ENCODE results near the gene TXNDC15.
"Not testable (repeated sequence)": the region's sequence is repeated elsewhere in the genome, so short reads cannot be mapped to it uniquely, and the experiment has no call there.

The TXNDC15 gene, protein sequence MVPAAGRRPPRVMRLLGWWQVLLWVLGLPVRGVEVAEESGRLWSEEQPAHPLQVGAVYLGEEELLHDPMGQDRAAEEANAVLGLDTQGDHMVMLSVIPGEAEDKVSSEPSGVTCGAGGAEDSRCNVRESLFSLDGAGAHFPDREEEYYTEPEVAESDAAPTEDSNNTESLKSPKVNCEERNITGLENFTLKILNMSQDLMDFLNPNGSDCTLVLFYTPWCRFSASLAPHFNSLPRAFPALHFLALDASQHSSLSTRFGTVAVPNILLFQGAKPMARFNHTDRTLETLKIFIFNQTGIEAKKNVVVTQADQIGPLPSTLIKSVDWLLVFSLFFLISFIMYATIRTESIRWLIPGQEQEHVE

DNA sequence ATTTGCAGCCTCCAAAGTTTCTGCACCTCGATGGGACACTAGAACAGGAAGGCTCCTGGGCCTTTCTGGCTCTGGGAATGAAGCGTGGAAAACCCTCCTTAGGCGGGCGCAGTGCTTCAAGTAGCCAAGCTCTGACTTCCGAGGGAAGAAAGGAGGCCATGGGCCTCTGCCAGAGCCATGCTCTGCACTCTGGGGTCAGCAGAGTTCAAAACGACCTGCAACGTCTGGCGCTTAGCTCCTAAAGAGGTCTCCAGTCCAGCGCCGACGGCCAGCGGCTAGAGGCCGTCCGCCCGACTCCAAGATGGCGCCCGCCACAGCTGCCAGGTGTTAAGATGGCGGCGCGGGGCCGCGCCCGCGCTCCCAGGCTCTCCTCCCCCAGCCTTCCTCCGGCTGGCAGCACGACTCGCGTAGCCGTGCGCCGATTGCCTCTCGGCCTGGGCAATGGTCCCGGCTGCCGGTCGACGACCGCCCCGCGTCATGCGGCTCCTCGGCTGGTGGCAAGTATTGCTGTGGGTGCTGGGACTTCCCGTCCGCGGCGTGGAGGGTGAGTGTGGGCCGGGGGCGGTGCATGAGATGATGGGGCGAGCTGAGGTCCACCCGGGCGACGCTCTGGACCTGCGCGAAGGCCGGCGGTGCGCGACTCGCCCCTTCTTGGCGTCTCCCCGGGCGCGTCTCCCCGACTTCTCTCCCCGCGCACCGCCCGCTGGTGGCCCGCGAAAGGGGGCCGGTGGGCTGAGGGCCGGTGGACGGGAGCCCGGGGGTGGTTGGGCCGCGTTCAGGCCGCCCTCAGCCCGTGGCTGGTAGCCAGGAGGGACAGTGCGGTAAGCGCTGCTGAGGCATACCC is at the start of gene TXNDC15:
TXNDC15 (plus strand) TSS at position 385 of the 844 bp plus-strand sequence; CDS start at position 442, 57 bp downstream.
- H3K27ac Mint-ChIP-seq: peak within 1 kb of the TSS; percentile 99
- no peaks in the 10 kb centered on the region for H3K9me3 Mint-ChIP-seq
- peaks cover 33% of the 10 kb centered on the region for H3K4me1 Mint-ChIP-seq (ENCODE audit: low read depth)
- H3K36me3 Mint-ChIP-seq (ENCODE audit: low read depth): peaks cover 22% of the 10 kb centered on the region
- H3K27me3 Mint-ChIP-seq (ENCODE audit: low read depth): no peaks in the 10 kb centered on the region
- peak within 1 kb of the TSS; percentile 98 for H3K4me3 Mint-ChIP-seq
- DNase-seq (ENCODE audit: low spot score): peak; percentile 85

DNA sequence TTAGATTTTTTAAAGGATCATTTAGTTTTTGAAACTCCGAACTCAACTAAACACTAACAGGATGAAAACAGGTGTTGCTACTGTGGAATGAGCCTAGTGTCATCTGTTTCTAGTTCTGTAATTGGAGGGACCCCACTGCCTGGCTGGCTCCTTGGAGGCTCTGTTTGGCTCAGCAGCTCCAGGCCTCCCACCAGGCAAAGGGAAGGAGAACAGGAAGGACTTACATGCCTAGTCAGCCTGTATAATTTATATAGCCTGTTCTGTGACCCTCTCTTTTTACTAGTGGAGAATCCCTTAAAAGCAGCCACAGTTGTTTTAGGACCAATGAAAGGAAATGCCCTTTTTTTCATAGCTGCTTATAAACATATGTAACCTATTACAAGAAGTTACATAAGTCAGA is 49.5 kb upstream of the TXNDC15 start:
- no peak overlapping the region for H3K27ac Mint-ChIP-seq
- peaks cover 45% of the 10 kb centered on the region for H3K36me3 Mint-ChIP-seq (ENCODE audit: low read depth)
- no peak for DNase-seq (ENCODE audit: low spot score)
- H3K4me1 Mint-ChIP-seq (ENCODE audit: low read depth): no peaks in the 10 kb centered on the region
- H3K27me3 Mint-ChIP-seq (ENCODE audit: low read depth): no peaks in the 10 kb centered on the region
- no peak overlapping the region for H3K4me3 Mint-ChIP-seq
- no peaks in the 10 kb centered on the region for H3K9me3 Mint-ChIP-seq

DNA sequence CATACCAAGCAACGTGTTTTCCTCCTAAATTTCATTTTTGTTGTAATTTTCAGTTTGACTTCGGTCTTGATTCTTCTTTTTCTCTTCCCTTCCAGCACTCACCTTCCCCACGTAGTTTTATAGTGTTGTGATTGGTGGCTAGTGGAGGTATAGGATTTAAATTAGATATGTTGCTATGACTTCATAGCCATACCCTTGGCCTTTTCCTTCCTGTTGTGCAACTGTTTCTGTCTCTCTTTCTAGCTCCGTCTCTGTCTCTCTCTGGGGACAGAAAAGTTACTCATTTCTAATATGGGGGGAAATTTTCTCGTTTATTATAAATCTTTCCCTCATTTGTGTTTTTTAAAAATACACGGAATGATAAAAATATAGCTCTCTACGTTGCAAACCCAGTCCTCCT is 49.0 kb upstream of the TXNDC15 start:
- no peak for DNase-seq (ENCODE audit: low spot score)
- Mint-ChIP-seq H3K27me3 (ENCODE audit: low read depth) (no peaks in the 10 kb centered on the region), H3K9me3 (no peaks in the 10 kb centered on the region), H3K27ac (no peak overlapping the region), H3K36me3 (ENCODE audit: low read depth) (peaks cover 42% of the 10 kb centered on the region), H3K4me1 (ENCODE audit: low read depth) (no peaks in the 10 kb centered on the region), H3K4me3 (no peak overlapping the region)

DNA sequence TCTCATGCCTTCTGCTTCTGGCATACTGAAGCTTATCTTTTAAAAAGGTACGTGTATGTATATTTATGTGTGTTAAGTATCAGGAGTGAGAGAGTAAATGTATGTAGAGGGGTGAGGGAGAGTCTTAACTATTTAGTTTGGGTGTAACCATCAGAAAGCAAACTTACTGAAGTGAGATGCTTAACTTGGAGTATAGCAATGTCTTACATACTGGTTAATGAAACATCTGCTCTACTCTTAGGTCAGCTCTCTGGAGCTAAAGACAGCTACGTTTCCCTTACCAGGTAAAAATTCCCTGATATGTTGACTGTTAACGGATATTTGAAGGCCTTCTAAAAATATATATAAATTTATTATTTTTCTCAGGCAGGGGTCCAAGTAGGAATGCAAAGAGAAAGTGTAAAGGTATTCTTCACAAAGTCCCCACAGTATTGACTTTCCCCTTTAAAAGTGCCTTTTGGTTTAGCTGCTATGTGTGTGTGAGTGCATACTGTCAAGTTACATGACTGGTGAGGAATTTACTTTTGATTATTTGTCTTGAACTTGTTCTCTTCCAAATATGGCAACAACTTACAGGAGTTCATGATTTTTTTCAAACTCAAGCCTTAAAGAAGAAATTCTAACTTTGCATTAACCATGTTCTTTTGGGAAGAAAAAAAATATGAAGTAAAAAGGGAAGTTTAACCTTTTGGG is 40.7 kb upstream of the TXNDC15 start:
- no peak overlapping the region for H3K27ac Mint-ChIP-seq
- no peaks in the 10 kb centered on the region for H3K9me3 Mint-ChIP-seq
- no peaks in the 10 kb centered on the region for H3K27me3 Mint-ChIP-seq (ENCODE audit: low read depth)
- DNase-seq (ENCODE audit: low spot score): no peak
- H3K4me1 Mint-ChIP-seq (ENCODE audit: low read depth): no peaks in the 10 kb centered on the region
- H3K36me3 Mint-ChIP-seq (ENCODE audit: low read depth): peaks cover 10% of the 10 kb centered on the region
- H3K4me3 Mint-ChIP-seq: no peak overlapping the region

DNA sequence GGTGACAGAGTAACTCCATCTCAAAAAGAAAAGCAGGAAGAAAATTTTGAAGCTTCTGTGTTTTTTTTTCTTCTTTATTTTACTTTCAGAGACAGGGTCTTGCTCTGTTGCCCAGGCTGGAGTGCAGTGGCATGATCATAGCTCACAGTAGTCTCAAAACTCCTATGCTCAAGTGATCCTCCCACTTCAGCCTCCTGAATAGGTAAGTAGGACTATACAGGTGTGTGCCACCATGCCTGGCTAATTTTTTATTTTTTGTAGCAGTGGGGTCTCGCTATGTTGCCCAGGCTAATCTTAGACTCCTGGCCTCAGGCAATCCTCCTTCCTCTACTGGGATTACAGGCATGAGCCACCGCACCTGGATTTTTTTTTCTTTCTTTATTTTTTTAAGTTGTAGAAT is 38.5 kb upstream of the TXNDC15 start:
- H3K4me3 Mint-ChIP-seq: no peak overlapping the region
- H3K9me3 Mint-ChIP-seq: no peaks in the 10 kb centered on the region
- no peak for DNase-seq (ENCODE audit: low spot score)
- H3K4me1 Mint-ChIP-seq (ENCODE audit: low read depth): no peaks in the 10 kb centered on the region
- H3K27me3 Mint-ChIP-seq (ENCODE audit: low read depth): no peaks in the 10 kb centered on the region
- no peak overlapping the region for H3K27ac Mint-ChIP-seq
- H3K36me3 Mint-ChIP-seq (ENCODE audit: low read depth): peaks cover 20% of the 10 kb centered on the region

DNA sequence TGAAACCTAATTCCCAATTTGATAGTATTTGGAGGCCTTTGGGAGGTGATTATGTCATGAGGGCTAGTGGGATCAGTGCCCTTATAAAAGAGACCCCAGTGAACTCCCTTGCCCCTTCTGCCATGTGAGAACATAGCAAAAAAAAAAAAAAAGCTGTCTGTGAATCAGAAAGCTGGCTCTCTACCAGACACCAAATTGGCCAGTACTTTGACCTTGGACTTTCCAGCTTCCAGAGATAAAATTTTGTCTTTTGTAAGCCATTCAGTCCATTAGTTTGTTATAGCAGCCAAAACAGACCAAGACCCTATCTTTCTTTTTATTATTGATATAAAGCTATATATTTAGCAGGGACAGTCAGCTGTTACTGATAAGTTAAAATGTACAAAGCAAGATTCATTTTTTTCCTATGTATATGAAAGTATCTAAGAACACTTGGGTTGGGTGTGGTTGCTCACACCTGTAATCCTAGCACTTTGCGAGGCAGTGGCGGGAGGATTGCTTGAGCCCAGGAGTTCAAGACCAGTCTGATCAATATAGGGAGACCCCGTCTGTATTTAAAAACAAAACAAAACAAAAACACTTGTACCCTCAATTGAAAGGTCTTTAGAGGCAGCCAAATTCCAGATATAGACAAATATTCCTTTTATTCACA is 36.5 kb upstream of the TXNDC15 start:
- peaks cover 20% of the 10 kb centered on the region for H3K36me3 Mint-ChIP-seq (ENCODE audit: low read depth)
- DNase-seq (ENCODE audit: low spot score): no peak
- no peaks in the 10 kb centered on the region for H3K4me1 Mint-ChIP-seq (ENCODE audit: low read depth)
- no peaks in the 10 kb centered on the region for H3K27me3 Mint-ChIP-seq (ENCODE audit: low read depth)
- H3K4me3 Mint-ChIP-seq: no peak overlapping the region
- no peak overlapping the region for H3K27ac Mint-ChIP-seq
- no peaks in the 10 kb centered on the region for H3K9me3 Mint-ChIP-seq

DNA sequence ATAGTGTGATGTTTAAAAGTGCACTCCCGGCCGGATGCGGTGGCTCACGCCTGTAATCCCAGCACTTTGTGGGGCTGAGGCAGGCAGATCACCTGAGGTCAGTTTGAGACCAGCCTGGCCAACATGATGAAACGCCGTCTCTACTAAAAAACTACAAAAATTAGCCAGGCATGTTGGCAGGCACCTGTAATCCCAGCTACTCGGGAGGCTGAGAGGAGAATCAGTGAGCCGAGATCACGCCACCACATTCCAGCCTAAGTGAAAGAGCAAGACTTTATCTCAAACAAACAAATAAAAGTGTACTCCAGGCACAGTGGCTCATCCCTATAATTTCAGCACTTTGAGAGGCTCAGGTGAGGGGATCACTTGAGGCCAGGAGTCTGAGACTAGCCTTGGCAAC is 35.8 kb upstream of the TXNDC15 start:
- not testable (repeated sequence) for DNase-seq (ENCODE audit: low spot score); H3K4me3 Mint-ChIP-seq; H3K9me3 Mint-ChIP-seq; H3K27me3 Mint-ChIP-seq (ENCODE audit: low read depth); H3K27ac Mint-ChIP-seq; H3K4me1 Mint-ChIP-seq (ENCODE audit: low read depth)
- H3K36me3 Mint-ChIP-seq (ENCODE audit: low read depth): peaks cover 21% of the 10 kb centered on the region

DNA sequence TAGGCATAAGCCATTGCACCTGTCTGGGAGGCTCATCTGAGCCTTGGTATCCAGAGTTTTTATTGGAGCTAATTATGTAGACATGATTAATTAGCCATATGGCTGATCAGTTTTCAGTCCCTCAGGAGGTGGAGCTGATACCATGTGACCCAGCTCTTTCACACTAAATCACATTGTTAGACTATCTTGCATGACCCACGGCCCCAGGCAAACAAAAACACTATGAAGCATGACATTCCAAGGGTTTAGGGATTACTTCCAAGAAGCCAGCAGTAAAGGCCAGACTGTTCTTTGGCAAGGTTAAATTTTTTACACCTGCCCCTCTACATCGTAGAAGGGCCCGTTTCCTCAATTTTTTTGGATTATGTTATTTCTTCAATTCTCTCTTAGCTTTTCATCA is 33.4 kb upstream of the TXNDC15 start:
- peaks cover 19% of the 10 kb centered on the region for H3K36me3 Mint-ChIP-seq (ENCODE audit: low read depth)
- DNase-seq (ENCODE audit: low spot score): no peak
- peaks cover 12% of the 10 kb centered on the region for H3K4me1 Mint-ChIP-seq (ENCODE audit: low read depth)
- H3K27ac Mint-ChIP-seq: no peak overlapping the region
- no peak overlapping the region for H3K4me3 Mint-ChIP-seq
- no peaks in the 10 kb centered on the region for H3K9me3 Mint-ChIP-seq
- H3K27me3 Mint-ChIP-seq (ENCODE audit: low read depth): no peaks in the 10 kb centered on the region

DNA sequence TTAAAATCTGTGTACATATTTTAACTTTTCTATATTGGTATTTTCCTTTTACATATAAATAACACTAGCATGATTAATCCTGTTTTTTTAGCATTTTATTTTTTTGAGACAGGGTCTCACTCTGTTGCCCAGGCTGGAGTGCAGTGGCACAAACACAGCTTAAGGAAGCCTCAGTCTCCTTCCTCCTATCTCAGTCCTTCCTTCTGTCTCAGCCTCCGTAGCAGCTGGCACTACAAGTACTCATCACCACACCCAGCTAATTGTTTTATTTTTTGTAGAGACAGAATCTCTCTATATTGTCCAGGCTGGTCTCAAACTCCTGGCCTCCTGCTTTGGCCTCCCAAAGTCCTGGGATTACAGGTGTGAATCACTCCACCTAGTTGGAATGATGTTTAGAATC is 29.9 kb upstream of the TXNDC15 start:
- Mint-ChIP-seq H3K4me3 (no peak overlapping the region), H3K9me3 (no peaks in the 10 kb centered on the region), H3K27me3 (ENCODE audit: low read depth) (no peaks in the 10 kb centered on the region), H3K4me1 (ENCODE audit: low read depth) (peaks cover 16% of the 10 kb centered on the region), H3K36me3 (ENCODE audit: low read depth) (peaks cover 15% of the 10 kb centered on the region), H3K27ac (peak overlapping the region; percentile 31)
- no peak for DNase-seq (ENCODE audit: low spot score)

DNA sequence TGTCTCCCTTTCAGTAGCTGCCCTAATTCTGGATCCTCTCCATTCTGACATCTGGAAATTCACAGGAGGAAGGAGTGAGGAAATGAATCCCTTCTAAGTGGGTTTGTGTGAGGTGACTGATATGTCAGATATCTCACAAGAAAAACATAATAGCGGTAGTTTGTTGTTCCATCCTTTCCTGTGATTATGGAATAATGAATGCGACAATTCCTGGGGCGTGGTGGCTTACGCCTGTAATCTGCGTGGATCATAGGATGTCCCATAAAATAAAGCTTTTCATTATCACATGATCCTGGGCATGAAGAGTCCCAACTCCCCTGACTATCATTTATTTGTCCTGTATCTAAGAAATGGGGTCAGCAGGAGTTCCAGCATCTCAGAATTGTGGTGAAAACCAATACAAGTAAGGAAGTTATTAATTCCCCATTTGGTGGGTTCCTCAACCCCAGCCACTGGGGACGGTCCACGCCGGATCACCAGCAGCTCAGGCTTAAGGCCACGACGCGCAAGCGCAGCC is 28.8 kb upstream of the TXNDC15 start:
- Mint-ChIP-seq H3K27me3 (ENCODE audit: low read depth) (no peaks in the 10 kb centered on the region), H3K4me3 (peak overlapping the region; percentile 95), H3K36me3 (ENCODE audit: low read depth) (peaks cover 16% of the 10 kb centered on the region), H3K4me1 (ENCODE audit: low read depth) (peaks cover 16% of the 10 kb centered on the region), H3K27ac (peak overlapping the region; percentile 91), H3K9me3 (no peaks in the 10 kb centered on the region)
- DNase-seq (ENCODE audit: low spot score): no peak

DNA sequence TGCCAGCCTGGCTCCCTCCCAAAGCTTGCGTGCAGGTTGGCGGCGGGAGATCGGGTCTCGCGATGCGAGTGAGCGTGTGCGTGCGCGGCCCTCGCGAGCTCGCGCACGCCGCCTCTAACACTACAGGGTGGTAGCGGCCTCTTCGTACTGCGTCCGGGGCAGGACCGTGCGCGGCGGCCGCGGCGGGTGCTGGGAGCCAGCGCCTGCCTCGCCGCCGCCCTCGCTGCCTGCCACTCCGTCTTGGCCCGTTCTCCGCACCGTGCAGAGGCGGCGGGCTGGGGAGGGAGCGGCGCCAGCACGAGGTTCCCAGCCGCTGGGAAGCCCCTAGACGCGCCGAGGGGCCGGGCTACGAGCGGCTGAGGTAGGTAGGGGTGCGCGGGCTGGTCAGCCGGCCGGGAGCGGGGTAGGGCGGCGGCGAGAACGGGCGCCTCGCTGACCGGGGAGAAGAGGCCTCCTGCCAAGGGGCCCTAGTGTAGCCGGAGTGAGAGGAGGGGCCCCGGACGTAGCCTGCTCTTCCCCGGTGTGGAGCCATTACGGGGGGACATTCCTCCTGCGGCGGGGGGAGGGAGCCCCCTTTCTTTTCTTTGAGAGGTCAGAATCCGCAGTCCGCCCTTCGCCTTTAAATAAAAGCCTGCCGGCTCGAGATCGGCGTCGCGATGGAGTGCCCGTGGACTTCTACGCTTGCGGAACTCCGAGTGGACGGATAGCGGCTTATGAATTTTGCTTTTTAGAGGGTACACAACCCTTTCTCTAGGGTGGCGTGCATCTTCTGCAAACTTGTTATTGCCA is 28.1 kb upstream of the TXNDC15 start, which contains the start of gene C5orf24:
C5orf24 (plus strand) TSS at position 117 of the 789 bp plus-strand sequence. CDS start 8,933 bp downstream, outside the sequence.
- Mint-ChIP-seq H3K4me3 (peak within 1 kb of the TSS; percentile 95), H3K27me3 (ENCODE audit: low read depth) (no peaks in the 10 kb centered on the region), H3K27ac (peak within 1 kb of the TSS; percentile 91), H3K9me3 (no peaks in the 10 kb centered on the region), H3K36me3 (ENCODE audit: low read depth) (peaks cover 16% of the 10 kb centered on the region), H3K4me1 (ENCODE audit: low read depth) (peaks cover 17% of the 10 kb centered on the region)
- DNase-seq (ENCODE audit: low spot score): peak; percentile 92

DNA sequence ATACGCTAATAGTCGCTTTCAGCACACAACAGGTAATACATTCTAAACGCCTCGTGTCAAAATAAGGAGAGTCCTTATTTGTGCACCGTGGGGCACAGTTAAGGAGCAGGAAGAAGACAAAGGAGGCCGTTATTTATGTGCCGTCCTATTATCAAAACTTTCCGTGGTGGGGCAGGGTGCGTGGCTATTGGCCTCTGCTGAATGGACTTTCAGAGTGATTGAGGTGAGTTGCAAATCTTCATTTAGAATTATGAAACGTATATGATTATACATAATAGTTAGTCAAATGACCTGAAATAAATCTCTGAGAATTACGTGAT is 27.6 kb upstream of the TXNDC15 start:
- Mint-ChIP-seq H3K4me1 (ENCODE audit: low read depth) (peaks cover 22% of the 10 kb centered on the region), H3K9me3 (no peaks in the 10 kb centered on the region), H3K36me3 (ENCODE audit: low read depth) (peaks cover 18% of the 10 kb centered on the region), H3K4me3 (peak overlapping the region; percentile 95), H3K27ac (peak overlapping the region; percentile 91), H3K27me3 (ENCODE audit: low read depth) (no peaks in the 10 kb centered on the region)
- peak; percentile 30 for DNase-seq (ENCODE audit: low spot score)

DNA sequence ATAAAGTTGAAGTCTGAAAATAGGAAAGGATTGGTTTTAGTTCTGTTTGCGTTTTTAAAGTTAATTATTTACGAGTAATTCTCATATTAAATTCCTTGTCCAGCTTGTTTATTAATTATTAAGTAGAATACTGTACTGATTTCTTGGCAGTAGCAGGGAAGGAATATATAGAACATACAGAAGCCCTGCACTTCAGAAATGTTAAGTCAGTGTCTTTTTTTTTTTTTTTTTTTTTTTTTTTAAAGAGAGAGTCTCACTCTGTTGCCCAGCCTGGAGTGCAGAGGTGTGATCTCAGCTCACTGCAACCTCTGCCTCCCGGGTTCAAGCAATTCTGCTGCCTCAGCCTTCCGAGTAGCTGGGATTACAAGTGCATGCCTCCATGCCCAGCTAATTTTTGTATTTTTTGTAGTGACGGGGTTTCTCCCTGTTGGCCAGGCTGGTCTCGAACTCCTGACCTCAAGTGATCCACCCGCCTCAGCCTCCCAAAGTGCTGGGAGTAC is 24.7 kb upstream of the TXNDC15 start:
- not testable (repeated sequence) for H3K27ac Mint-ChIP-seq; H3K27me3 Mint-ChIP-seq (ENCODE audit: low read depth); H3K4me3 Mint-ChIP-seq; DNase-seq (ENCODE audit: low spot score); H3K9me3 Mint-ChIP-seq
- peaks cover 25% of the 10 kb centered on the region for H3K36me3 Mint-ChIP-seq (ENCODE audit: low read depth)
- peaks cover 24% of the 10 kb centered on the region for H3K4me1 Mint-ChIP-seq (ENCODE audit: low read depth)
